GDM1 (cell line): ENCODE data around the gene CDC14B.
"Not testable (repeated sequence)": the region's sequence is repeated elsewhere in the genome, so short reads cannot be mapped to it uniquely, and the experiment has no call there.

Experiments used
- DNase-seq: peaks from one replicate; lab custom pipeline; 2025; lab: John Stamatoyannopoulos, UW

The CDC14B gene

DNA sequence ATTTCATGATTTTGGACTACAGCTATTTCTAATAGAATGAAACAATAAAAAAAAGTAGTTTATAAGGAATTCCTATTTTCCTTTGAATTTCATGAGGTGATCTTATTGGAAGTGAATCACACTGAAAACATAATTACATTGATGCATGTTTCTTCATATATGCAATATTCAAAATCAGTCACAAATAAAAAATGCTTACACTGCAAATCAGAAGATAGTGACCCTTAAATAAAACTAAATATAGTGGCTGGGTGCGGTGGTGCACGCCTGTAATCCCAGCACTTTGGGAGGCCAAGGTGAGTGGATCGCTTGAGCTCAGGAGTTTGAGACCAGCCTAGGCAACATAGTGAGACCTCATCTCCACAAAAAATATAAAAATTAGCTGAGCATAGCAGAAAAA, 79.5 kb downstream of the CDC14B start:
- DNase-seq: no peak

DNA sequence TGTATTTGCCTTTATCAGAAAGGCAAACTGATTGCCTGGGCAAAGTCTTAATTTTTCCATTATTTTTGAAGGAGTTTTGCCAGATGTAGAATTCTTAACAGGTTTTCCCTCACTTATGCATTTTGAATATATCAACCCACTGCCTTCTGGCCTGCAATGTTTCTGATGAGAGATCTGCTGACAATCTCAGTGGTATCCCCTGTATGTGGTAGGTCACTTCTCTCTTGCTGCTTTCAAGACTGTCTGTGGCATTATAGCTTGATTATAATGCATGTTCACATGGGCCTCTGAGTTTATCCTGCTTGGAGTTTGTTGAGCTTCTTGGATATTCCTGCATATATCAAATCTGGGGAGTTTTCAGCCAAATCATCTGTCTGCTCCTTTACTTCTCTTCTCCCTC, 87.5 kb downstream of the CDC14B start:
- no peak for DNase-seq

DNA sequence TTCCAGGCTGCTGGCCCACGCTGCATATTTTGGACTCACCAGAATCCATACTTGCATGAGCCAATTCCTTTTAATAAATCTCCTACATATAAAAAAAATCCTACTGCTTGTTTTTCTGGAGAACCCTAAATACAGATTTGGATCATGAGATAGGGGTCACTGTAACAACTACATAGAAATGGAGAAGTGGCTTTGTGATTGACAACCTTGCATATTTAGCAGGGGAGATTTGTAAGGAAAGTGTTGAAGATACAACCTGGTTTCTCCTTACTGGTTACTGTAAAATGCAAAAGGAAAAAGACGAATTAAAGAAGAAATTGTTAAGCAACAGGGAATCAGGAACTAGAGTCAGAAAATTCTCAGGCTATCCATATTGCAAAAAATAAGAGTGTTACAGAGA, 94.9 kb downstream of the CDC14B start:
- no peak for DNase-seq

DNA sequence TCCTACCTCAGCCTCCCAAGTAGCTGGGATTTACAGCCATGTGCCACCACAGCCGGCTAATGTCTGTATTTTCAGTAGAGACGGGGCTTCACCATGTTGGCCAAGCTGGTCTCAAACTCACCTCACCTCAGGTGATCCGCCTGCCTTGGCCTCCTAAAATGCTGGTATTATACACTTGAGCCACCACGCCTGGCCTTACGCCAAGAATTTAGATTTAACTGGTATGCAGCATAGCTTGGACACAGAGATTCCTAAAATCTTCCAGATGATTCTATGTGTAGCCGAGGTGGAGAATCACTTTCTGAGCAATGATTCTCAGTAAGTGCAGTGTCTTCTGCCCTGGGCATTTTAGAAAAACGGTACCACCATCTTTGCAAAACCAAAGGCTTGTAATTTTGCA, 95.6 kb downstream of the CDC14B start:
- no peak for DNase-seq

DNA sequence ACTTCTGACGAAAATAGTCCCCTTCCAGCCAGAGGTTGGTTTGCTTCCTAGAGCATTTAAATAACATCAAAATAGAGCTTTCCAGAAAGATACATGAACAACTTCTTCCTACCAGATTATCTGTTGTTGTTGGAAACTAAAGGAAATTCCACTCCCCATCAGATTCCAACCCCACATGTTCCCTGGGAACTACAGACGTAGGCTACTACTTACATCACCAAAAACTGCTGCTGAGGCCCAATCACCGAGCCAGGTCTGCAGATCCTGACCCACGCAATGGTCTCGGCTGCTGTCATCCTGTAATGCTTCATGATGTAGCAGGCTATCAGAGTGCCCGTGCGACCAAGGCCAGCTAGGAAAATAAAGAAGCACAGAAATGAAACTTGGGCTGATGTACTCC, 96.3 kb downstream of the CDC14B start:
- DNase-seq: no peak

DNA sequence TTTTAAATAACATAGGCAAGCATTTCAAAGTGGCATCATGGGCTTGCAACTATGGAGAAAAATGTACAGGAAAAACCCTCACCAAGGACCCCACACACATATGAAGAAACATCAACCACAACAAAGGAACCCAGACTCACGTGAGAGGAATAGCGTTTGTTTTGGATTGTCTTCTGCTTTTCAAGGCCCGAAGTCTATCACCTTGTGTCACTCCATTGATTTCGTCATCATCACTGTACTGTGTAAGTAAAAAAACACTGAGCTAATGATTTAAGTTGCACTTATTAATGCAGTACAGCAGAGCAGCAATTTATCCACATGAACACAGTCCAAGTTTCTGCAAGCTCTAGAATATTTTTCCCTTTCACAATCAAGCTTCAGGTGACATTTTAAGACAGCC, 97.3 kb downstream of the CDC14B start:
- DNase-seq: no peak

DNA sequence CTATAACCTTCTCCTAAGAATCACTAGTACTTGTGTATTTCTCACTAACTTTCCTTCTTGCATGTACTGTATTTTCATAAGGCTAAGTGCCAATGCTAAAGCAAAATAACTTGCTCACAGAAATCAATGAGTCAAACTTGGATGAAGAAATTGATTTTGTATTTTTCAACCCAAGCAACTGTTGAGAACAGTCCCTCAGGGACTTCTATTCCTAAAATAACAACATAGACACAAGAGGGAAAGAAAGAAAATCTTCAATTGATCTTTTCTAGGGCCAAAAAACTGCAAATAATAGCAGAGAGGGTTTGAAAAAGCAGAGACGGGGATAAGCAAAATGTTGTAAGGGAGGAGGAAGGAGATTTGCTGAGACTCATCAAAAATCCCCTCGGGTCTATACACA, 99.9 kb downstream of the CDC14B start:
- no peak for DNase-seq

DNA sequence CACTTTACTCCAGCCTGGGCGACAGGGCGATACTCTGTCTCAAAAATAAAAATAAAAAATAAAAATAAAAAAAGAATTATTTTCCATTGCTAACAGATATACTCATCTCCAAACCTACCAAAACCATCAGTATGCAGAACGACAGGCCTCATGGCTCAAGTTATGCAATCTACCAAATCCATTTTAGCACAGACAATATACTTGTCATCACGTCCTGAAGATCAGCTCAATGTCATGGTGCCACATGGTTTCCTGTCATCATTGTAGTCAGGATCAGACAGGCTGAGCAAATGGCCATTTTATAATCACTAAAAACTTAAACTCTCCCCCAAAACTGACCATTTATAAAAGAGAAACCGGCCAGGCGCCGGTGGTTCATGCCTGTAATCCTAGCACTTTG, 100.5 kb downstream of the CDC14B start:
- DNase-seq: no peak

DNA sequence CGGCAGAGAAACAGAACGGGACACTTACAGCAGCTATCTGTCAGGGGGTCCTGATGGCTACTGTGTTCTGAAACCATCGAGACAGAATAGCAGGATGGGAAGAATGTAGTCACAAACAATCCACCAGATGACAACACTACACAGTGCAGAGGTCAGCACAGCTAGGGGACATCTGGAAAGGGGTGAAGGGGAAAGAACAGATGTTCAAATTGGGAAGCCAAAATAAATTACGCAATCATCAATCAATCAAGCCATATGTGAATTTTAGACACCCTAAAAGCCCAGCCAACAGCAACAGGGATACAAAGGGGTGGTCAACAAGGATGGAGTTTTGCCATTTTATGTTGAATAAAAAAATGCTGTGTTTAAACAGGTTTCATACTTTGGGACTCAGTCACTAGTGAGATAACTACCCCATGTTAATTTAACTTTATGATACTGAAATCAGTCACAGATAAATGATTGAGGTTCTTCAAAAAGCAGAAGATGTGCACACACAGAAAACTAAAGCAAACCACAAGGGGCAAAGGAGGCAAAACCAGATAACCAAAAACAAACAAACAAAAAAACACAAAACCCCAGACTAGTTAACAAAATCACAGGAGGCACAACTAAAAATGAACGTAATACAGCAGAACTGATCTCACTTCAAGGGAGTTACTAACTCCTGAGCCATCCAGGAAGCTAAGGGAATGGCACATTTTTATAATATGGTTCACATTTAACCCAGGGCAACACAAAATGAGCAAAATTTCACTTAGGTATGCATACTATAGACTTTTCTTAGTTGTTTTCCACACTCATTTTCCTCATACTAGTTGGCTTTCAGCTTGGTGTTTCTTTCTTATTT, 103.8 kb downstream of the CDC14B start:
- no peak for DNase-seq

DNA sequence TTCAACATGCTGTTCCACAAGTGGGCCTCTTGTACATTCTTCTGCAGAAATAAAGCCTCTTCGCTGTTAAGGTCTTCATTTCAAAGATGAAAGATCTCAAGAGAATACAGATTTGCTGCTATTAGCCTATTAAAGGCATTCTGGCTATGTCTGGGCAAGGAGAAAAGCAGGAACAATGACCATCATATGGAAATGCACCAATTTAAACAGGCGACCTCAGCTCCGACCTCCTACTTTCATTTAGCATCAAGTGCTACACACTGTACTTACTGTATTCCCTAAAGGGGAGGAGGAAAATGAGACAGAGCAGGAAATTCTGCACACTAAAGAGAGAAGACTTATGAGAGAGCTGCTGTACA, 104.9 kb downstream of the CDC14B start:
- DNase-seq: no peak

DNA sequence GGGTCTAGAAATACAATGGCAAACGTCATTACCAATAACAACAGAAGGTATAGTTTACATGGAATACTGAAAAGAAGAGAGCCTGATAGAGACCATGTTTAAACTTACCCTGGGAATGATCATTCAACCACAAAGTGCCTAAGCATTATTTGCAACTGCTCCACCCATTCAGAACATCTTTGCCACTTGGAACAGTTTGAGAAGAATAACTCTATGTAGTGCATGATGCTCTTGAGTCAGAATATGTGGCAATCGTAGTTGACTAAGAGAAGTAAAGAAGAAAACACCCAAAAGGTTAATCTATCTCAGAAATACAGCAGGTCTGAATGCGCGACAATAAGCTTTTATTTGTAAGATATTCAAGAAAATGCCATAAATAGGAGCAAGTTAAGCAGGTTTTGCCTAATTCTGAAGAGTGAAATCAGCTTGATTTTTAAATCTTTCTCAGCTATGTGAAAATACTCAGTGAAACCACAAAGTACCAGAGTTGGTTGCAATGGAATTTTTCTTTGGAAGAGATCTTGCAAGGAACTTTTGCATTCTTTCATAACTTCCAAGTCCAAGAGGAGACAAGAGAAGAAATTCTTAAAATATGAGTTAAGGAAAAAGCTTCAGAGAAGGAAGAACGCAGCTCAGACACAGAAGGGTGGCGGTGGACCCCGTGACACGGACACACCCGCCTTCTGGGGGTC, 105.4 kb downstream of the CDC14B start:
- no peak for DNase-seq

DNA sequence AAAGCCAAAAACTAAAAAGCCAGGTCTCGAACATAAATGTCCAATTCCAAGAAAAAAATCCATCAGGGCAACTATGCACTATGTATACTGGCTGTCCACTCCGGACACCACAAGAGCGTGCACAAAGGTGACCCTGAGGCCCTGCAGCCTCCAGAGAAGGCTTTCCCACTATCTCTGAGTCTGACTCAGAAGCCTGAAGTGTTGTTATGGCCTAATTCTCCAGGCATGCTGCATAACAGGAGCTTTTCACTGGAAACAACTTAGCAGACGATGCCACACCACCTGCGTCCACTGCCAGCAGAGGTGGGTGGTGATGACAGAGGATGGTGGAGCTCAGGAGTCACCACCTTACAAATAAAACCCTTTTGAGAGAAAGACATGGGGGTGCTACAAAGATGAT, 106.0 kb downstream of the CDC14B start:
- no peak for DNase-seq

DNA sequence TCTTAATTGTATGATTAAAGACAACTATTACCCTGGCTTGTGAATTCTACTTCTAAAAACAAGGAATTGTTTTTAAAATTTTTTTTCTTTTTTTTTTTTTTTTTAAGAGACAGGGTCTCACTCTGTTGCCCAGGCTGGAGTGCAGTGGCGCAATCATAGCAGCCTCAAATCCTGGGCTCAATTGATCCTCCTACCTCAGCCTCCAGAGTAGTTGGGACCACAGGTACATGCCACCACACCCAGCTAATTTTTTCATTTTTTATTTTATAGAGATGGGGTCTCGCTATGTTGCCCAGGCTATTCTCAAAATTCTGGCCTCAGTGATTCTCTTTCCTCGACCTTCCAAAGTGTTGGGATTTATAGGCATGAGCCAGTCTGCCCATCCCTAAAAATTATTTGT, 107.4 kb downstream of the CDC14B start:
- no peak for DNase-seq

DNA sequence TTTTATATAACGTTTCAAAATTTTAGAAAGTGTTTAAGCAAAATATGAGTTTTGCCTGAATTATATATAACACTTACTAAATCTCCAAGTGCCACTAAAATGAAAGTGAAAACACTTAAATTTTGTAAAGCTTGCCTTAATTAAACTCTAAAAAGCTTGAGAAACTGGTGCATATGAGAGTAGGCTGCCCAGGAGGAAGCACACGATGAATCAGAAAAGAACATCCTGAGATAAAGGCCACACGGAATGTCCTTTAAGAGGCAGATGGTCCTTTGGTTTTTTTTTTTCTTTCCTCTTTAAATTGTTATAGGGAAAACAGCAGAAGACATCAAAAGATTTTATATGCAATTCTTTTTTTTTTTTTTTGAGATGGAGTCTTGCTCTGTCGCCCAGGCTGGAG, 109.4 kb downstream of the CDC14B start:
- DNase-seq: no peak

DNA sequence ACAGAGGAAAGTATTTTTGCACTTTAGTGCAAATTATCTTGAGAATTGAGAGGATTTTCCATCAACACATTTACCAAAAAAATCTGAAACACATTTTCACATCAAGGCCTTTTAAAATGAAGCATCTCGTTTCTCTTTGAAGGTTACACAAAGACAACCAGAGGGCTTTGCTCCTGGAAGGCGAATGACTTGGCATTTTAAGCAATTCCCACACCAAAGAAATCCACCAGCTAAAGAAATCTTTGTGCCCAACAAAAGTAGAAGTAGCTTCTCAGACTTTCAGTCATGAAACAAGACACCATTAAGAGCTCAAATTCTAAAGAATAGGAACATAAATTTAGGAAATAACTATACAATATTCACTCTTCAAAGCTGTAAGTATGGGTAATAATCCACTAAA, 109.8 kb downstream of the CDC14B start:
- DNase-seq: no peak

DNA sequence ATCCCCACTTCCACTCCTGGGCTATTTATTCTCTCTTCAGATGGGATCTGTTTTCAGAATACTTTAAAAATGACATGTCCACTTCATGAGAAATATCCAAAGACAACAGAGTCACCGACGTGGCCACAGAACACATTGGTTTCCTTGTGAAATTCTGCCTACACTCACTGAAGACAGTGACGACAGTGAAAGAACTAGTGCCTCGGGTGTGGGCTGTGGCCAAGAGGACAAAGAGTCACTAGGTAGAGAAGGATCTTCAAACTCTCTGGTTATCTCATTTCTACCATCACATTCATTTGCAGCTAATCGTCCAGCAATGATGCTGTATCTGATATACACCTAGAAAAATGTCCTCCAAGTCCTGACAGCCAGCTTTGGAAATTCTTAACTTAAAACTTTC, 110.6 kb downstream of the CDC14B start:
- DNase-seq: no peak

DNA sequence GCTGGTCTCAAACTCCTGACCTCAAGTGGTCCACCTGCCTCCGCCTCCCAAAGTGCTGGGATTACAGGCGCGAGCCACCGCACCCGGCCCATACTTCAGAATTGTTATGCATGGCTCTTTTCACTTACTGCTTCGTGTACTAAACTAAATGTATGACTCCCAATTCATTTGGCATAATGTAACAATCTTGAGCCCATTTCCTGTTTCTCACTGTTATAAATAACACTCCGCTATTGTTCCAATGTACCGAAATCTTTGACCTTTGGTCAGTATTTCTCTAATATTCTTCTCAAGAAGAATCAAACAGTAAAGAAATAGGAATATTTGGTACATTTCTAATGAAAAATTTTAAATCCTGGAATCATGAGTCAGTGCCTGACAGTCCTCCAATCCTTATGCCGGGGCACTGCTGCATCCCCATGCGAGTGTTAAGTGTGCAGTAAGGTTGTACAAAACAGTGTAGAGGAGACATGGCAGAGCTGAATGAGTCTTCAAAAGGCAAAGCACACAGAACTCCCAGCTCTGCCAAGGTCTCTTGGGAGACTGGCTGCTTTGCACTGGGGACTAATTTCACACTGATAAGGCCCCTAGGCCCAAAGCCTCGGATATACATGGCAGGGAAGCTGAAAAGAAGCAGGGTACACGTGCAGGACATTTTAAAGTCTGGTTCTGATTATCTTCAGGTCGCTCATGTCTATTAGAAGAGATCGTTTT, 111.3 kb downstream of the CDC14B start:
- no peak for DNase-seq

DNA sequence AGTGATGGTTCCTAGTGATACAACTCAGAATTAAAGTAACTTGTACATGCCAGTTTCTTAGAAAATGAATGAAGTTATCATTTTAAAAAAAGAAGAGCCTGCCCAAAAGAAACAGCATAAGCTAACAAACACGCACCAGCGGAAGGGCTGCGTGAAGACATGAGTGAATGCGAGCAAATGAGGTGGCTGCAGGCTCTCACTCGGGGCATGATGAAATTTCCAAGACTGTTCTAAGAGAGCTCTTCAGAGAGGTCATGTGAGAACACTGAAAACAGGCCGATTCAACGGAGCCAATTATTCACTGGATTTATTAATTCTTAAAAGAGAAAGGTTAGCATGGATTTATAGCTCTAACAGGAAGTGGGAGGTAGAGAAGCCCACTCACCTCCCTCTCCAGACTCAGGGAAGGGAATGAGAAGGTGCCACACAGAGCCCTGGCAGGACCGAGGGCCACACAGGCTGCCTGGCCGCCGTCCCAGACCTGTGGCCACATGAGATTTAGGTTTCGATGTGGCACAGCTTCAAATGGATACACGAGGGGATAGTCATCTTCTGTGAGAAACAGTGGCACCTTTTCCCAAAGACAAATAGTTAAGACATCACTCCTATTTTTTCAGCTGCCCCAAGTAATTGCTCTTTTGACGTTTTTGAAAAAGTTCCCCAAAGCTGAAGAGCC, 114.2 kb downstream of the CDC14B start:
- DNase-seq: no peak

DNA sequence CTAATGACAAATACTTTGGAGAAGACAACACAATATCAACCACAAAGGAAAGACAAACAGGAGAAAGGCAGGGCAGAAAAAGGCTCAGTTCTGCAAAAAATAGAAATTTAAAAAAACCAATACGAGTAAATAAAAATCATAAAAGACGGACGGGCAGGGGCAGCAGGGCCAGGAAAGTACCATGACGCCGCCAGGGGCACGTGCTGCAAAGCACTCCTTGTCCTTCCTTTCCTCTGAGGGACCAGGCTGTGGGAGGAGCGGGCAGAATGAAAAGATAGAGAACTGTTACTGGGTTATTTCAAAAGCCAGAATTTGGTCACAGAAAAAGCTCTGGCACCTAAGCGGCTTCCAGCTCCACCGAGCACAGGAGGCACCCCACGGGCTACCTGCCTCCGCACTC, 115.7 kb downstream of the CDC14B start:
- no peak for DNase-seq

DNA sequence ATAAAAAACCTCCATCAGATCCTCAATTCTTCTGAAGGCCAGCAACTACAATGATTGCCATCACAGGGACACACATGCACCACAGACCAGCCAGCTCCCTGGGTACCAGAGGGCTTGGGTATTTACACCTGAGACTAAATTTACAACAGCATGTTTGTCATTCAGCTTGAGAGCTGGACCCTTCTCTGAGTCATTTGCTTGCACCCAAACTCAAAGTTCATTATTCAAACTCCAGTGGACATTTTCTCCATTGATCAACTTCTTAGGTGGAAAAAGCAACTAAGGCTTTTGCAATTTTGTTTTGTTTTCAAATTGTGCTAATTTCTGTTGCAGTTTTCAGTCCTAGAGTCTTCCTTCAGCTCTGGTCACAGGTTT, 116.3 kb downstream of the CDC14B start:
- DNase-seq: not testable (repeated sequence)

DNA sequence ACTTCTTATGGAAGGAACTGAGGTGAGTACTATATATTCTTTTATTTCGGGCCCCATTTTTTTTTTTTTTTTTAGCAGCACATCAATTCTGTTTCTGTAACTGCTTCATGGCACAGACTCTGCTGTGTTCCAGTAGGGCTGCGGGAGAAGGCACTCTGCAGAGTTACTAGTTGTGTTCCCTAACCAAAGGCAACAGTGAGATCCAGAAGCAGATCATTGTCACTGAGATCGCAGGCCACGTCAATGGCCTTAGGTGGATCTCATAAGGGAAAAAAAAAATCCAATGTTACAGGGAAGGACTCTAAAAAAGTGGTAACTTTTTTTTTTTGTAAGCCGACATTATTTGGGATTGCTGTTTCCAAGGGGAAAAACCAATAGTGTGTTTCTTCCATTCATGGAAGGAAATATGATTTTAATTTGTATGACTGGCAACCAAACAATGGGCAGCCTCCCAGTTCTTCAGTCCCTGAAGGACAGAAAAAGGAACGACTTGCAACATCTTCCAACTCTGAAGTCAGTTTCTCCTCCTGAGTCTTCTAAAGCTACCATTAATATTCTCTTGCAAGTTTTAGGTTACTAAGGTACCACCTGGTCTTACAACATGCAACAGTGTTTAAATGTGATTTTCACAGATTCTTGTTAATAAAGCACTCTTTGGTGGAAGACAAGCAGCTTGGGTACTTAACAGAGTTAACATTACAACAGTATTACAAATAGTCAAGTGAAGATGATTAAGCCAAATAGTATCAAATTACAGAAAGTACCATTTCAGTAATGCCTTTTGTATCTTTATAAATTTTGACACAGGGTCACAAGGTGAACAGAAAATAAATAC, 116.9 kb downstream of the CDC14B start:
- DNase-seq: no peak
